ENCODE measurements around the gene RPRD2.

RPRD2 gene

GRCh38 chr1:150415800-150416199, 51.9 kb downstream of the RPRD2 start:
- DNase-seq (ENCODE audit: low read depth in 1 of 2, low spot score in 1 of 2), result no peak
- no peak for TF ChIP-seq SPI1 (IDR thresholded peaks at IDR 0.05; ENCODE audit: borderline replicate concordance, low read depth)
- TF ChIP-seq POLR2AphosphoS5 (IDR thresholded peaks at IDR 0.05; ENCODE audit: low read depth), result no peak
- no peak for TF ChIP-seq REST (IDR thresholded peaks at IDR 0.05; ENCODE audit: insufficient replicate concordance, low read depth)
- TF ChIP-seq CTCF (IDR thresholded peaks at IDR 0.05; ENCODE audit: insufficient read depth, low read length), result no peak
- TF ChIP-seq GABPA (IDR thresholded peaks at IDR 0.05; ENCODE audit: low read depth), result no peak
- H3K4me3 ChIP-seq (replicated peaks; ENCODE audit: insufficient read depth, low read length), result no peak overlapping the region
- no peak overlapping the region for H3K27ac ChIP-seq (replicated peaks)
- H3K27me3 ChIP-seq (ENCODE audit: insufficient read depth, poor library complexity, severe bottlenecking), result no peaks in the 10 kb centered on the region

GRCh38 chr1:150420560-150421265, 56.8 kb downstream of the RPRD2 start:
- Histone ChIP-seq H3K4me3 (replicated peaks; ENCODE audit: insufficient read depth, low read length) (no peak overlapping the region), H3K27me3 (ENCODE audit: insufficient read depth, poor library complexity, severe bottlenecking) (no peaks in the 10 kb centered on the region), H3K27ac (replicated peaks) (no peak overlapping the region)
- no peak for TF ChIP-seq POLR2AphosphoS5 (IDR thresholded peaks at IDR 0.05; ENCODE audit: low read depth)
- TF ChIP-seq GABPA (IDR thresholded peaks at IDR 0.05; ENCODE audit: low read depth), result no peak
- TF ChIP-seq SPI1 (IDR thresholded peaks at IDR 0.05; ENCODE audit: borderline replicate concordance, low read depth), result no peak
- TF ChIP-seq REST (IDR thresholded peaks at IDR 0.05; ENCODE audit: insufficient replicate concordance, low read depth), result no peak
- TF ChIP-seq CTCF (IDR thresholded peaks at IDR 0.05; ENCODE audit: insufficient read depth, low read length), result no peak
- no peak for DNase-seq (ENCODE audit: low read depth in 1 of 2, low spot score in 1 of 2)

GRCh38 chr1:150422541-150422940, 58.6 kb downstream of the RPRD2 start:
- no peak overlapping the region; the same call in 1 of the 2 replicates for H3K27ac ChIP-seq (replicated peaks)
- TF ChIP-seq REST (IDR thresholded peaks at IDR 0.05; ENCODE audit: insufficient replicate concordance, low read depth) (no peak), POLR2AphosphoS5 (IDR thresholded peaks at IDR 0.05; ENCODE audit: low read depth) (no peak), GABPA (IDR thresholded peaks at IDR 0.05; ENCODE audit: low read depth) (no peak), SPI1 (IDR thresholded peaks at IDR 0.05; ENCODE audit: borderline replicate concordance, low read depth) (no peak), CTCF (IDR thresholded peaks at IDR 0.05; ENCODE audit: insufficient read depth, low read length) (no peak)
- no peaks in the 10 kb centered on the region for H3K27me3 ChIP-seq (ENCODE audit: insufficient read depth, poor library complexity, severe bottlenecking)
- no peak for DNase-seq (ENCODE audit: low read depth in 1 of 2, low spot score in 1 of 2)
- H3K4me3 ChIP-seq (replicated peaks; ENCODE audit: insufficient read depth, low read length), result no peak overlapping the region
